GM21529 (cell line): ENCODE measurements around the gene ADAMTS12.

Source experiments
- ATAC-seq: cut with Tn5 transposase; IDR thresholded peaks from one replicate; pipeline ENCODE4 v1.9.1; 2021; ENCODE audit not compliant: unreplicated experiment

ADAMTS12 gene

DNA sequence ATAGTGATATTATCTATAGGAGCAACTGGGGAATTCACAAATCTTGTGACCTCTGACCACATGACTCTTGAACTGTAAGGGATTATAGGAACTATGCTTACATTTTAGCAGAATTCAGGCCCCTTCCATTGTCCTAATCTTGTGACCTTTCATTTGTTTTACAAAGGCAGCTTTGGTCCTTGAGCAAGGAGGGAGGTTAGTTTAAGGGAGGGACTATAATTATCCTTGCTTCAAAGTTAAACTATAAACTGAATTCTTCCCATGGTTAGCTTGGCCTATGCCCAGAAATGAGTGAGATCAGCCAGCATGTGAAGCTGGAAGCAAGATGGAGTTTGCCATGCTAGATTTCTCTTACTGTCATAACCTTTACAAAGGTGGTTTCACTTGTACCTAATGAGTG lies 399.8 kb downstream of the ADAMTS12 start:
- no peak for ATAC-seq

DNA sequence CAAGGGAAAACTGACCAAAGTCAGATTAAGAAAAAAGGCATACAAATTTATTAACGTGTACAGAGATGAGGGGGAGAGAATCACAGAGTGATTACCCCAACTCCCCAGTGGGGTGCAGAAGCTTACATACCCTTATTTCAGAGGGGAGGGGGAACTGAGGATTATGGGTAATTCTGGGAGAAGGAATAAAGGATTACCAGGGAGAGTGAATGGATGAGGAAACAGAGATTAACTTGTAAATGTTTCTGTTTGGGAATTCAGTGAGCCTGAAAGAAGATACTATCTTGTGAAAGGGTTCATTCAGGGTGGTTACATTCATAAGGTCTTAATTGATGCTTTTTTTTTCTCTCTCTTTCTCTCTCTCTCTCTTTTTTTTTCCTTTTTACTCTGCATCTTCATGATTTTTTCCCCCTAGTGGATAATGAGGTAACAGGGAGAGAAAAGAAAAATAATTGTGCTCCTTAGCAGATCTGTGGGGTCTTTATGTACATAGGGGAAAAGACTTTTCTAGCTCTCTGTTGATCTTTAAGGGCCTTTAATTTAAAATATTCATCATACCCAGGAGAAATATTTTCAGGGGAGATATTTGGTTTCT lies 401.6 kb downstream of the ADAMTS12 start:
- no peak for ATAC-seq

DNA sequence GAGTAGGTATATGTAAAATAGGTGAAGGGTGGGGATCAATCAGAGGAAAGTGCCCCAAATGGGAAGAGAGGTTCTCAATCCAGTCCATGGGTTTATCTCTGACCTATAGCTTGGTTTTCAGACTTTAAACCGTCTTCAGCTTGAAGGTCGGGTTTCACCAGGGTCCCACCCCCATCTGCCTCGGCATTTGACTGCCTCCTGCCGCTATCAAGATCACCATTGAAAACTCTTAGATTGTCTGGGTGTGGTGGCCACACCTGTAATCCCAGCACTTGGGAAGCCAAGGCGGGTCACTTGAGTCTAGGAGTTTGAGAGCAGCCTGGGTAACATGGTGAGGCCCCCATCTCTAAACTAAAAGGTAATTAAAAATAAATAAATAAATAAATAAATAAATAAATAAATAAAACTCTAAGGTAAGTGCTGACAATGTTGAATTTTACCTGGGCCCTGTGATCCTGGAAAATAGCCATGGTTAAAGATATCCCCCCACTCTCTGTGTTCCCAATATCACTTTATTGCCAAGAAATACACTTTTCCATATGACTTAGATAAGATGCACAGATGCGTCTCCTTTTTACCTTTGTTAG lies 402.2 kb downstream of the ADAMTS12 start:
- ATAC-seq: no peak

DNA sequence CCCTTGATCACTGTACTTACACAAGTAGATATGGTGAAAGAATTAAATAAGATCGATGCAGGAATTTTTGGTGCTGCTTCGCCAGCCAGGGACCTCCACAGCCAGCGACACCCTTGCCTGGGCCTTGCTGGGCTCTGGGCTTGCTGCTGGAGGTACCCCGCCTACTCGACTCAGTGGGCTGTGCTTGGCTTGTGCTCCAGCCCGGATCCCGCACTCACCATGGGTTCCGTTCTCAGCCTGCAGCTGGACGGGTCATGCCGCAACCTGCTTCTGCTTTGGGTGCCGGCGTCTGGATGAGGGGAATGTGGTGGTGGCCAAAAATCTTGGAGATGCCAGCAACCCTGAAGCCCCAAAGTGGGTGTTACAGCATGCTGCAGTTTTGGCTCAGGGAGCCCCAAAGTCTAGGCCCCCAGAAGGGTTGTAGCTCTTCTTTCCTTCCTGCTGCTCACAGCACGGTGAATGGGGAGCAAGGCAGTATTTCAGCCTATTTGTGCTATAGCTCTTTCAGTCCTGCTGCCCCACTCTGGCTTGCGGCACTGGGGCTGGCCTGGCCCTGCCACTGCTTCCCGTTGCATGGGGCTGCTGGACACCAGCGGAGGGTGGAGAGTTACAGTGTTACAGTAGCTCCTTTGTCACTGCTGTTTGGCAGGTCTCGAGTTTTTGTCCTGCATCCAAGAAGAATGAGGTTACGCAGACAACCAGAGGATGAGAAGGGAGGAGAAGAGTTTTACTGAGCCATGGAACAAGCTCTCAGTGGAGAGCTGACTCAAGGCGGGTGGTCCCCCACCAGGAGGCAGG lies 403.0 kb downstream of the ADAMTS12 start:
- ATAC-seq: no peak

DNA sequence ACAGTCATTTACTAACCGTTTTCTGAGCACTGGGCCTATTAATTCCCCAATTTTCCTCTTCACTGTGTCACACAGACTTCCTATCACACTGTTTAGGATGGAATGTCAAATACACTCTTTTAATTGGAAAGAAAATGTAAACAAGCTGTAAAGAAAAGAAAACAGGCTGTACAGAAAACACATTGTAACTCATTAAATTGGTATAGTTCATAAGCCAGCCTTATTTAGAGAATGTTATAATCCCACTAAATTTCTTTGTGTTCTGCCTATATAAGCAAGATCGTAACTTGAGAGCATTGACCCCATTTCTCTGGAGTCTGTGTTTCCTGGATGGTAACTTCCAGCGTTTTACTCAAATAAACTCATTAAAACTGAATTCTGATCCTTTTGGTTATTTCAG lies 404.6 kb downstream of the ADAMTS12 start:
- ATAC-seq: no peak

DNA sequence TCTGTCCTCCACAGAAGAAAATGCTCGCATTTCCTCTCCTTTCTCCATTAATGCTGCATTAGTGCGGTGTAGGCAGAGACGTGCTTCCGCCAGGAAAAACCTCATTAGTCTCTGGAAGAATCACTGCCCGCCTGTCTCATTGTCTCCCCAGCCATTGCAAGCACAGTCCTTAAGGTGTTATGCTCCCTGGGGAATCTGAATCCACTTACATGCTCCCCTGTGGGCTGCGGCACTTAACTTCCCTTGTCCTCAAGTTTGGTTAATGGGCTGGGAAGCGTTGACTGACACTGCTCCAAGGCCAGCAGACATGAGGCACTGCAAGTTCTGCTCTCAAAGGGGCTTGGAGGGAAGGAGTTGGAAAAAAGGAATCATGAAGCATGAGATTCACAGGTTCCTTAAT lies 409.5 kb downstream of the ADAMTS12 start:
- ATAC-seq: no peak

DNA sequence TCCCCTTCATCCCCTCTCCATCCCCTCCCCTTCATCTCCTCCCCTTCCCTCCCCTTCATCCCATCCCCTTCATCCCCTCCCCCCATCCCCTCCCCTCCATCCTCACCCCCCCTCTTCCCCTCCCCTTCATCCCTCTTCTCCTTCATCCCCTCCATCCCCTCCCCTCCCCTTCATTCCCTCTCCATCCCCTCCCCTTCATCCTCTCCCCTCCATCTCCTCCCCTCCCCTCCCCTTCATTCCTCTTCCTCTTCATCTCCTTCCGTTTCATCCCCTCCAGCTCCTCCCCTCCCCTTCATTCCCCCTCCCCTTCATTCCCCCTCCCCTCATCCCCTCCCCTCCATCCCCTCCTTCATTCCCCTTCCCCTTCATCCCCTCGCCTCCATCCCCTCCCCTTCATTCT lies 410.9 kb downstream of the ADAMTS12 start:
- no peak for ATAC-seq

DNA sequence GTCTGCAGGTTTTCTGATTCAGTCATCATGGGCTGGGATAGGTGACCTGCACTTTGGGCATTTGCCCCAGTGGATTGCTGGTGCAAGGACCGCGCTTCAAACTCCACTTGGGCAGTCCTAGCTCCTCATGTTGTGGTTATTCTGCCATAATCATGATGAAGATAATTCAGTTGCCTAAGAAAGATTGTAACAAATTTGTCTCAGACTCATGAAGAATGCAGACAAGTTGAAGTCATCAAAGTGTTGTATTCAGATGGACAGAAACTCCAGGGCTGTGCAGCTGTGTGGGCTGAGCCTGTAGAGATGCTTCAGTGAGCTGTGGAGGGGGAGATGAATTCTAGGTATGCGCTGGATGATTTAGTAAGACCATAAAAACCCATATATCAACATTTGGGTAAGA lies 412.5 kb downstream of the ADAMTS12 start:
- no peak for ATAC-seq

DNA sequence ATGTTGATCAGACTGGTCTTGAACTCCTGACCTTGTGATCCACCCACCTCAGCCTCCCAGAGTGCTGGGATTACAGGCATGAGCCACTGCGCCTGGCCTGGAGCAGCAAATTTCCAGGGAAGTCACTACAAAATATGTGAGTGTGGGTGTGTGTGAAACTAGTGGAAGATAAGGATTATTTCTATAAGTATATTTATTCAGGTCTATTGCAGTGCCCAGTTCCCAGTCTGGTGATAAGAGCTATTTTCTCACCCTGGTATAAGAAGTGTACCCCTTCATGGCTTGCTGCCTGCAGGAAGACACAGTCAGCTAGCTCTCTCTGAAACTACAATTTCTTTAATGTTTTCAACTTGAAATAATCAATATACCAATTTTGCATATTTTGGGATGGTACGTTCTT lies 414.0 kb downstream of the ADAMTS12 start:
- ATAC-seq: no peak

DNA sequence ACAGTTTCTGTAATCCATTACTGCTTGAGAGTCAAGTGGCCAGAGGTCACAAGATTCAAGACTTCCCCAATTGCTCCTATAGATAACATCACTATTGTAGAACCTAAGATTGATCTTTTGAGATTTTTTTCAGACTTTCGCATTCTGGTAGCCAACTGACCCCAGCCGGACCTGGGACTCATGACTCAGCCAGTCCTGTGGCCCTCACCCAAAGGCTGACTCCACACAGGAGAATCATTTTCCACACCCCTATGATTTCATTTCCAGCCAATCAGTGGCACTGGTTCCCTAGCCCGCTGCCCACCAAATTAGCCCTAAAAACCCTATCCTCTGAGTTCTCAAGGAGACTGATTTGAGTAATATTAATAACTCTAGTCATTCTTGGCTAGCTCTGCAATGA lies 414.8 kb downstream of the ADAMTS12 start:
- no peak for ATAC-seq

DNA sequence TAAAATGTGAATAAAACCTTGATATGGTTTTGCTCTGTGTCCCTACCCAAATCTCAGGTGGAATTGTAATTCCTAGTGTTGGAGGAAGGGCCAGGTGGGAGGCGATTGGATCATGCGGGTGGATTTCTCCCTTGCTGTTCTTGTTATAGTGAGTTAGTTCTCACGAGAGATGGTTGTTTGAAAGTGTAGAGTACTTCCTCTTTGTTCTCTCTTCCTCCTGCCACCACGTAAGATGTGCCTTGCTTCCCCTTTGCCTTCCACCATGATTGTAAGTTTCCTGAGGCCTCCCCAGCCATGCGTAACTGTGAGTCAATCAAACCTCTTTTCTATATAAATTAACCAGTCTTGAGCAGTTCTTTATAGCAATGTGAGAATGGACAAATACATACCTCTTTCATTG lies 416.1 kb downstream of the ADAMTS12 start:
- no peak for ATAC-seq

DNA sequence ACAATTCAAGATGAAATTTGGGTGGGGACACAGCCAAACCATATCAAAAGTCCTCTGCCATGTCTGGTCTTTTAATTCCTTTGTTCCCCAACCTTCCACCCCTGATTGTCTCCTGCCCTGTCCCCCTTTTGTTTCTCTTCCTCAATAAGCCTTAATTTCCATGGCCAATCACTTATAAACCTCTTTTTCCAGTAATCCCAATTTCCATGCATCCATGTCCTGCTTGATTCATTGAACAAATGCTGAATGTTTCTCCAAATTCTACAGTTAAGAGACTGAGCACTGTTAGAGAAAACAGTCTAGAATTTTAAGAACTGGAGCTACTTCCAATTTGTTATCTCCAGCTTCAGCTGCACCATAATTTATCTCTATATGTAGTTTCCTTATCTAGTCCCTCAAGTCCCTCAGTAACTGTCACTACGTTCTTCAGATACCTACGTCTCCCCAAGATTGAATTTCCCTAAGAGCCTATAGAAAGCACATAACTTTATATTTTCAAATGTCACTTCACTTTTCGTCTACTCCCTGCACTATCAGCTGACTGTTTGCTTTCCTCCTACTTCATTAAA lies 416.8 kb downstream of the ADAMTS12 start:
- ATAC-seq: no peak

DNA sequence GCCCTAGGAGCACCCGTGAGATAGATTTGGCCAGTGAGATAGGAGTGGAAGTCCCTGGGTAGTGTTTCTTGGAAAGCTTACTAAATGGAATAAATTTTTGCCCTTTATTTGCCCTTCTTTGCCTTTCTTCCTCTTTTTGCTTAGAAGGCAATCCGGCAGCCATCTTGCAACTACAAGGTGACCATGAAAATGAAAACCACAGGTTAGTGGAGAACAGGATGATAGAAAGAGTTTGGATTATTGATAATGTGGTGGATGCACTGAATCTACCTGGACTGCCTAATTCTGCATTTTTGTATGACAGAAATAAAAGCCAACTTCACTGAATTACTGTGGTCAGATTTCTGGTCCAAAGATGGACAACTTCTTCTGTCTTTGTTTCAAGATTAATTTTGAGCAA lies 417.8 kb downstream of the ADAMTS12 start:
- ATAC-seq: no peak
